KMS-11 (cell line): ENCODE measurements around the gene GPR156.

Experiments
- H2AFZ ChIP-seq: fragments of 200-600 bp; sonication (generic); 2 replicates; pipeline ENCODE4 v1.6.1; 2016; ENCODE audit warnings: antibody characterized with exemption, mixed run types, low read depth
- H3K27ac ChIP-seq: fragments of 200-600 bp; sonication (generic); 2 replicates; pipeline ENCODE4 v1.6.1; 2016; ENCODE audit warnings: mild to moderate bottlenecking, mixed run types
- H3K27me3 ChIP-seq: fragments of 200-600 bp; sonication (generic); 2 replicates; pipeline ENCODE4 v1.6.1; 2017; ENCODE audit warnings: mild to moderate bottlenecking, low read depth, mixed run types, moderate library complexity; ENCODE audit not compliant: insufficient read depth
- H3K36me3 ChIP-seq: fragments of 200-600 bp; sonication (generic); 2 replicates; pipeline ENCODE4 v1.6.1; 2017; ENCODE audit warnings: mild to moderate bottlenecking, mixed run types; ENCODE audit not compliant: insufficient read depth
- H3K4me1 ChIP-seq: fragments of 200-600 bp; sonication (generic); 2 replicates; pipeline ENCODE4 v1.6.1; 2016; ENCODE audit warnings: mild to moderate bottlenecking, low read depth, mixed run types; ENCODE audit not compliant: poor library complexity, severe bottlenecking
- H3K4me2 ChIP-seq: fragments of 200-600 bp; sonication (generic); 2 replicates; pipeline ENCODE4 v1.7.0; 2016; ENCODE audit warnings: mild to moderate bottlenecking, mixed run types
- H3K4me3 ChIP-seq: fragments of 200-600 bp; sonication (generic); IDR thresholded peaks from 2 replicates; pipeline ENCODE4 v1.6.1; 2017; ENCODE audit warnings: low read depth, low read length, mixed read lengths; ENCODE audit not compliant: insufficient read depth
- H3K79me2 ChIP-seq: fragments of 200-600 bp; sonication (generic); 2 replicates; pipeline ENCODE4 v1.6.1; 2016; ENCODE audit warnings: low read depth, mixed run types; ENCODE audit not compliant: insufficient read depth
- H3K9ac ChIP-seq: fragments of 200-600 bp; sonication (generic); 2 replicates; pipeline ENCODE4 v1.6.1; 2016; ENCODE audit warnings: mild to moderate bottlenecking, mixed run types
- H4K20me1 ChIP-seq: fragments of 200-600 bp; sonication (generic); 2 replicates; pipeline ENCODE4 v1.6.1; 2016; ENCODE audit warnings: mild to moderate bottlenecking, mixed run types; ENCODE audit not compliant: insufficient read depth
- CTCF ChIP-seq: fragments of 200-600 bp; sonication (generic); conservative IDR thresholded peaks from 2 replicates; pipeline ENCODE4 v1.6.1; 2017; ENCODE audit warnings: low read depth, mild to moderate bottlenecking, antibody characterized with exemption, low read length, moderate library complexity, mixed read lengths

Gene GPR156

GRCh38 chr3:120147072-120147871 is 137.8 kb downstream of the GPR156 start:
- Histone ChIP-seq H3K4me1 (no peaks in the 10 kb centered on the region), H3K79me2 (no peaks in the 10 kb centered on the region), H3K4me3 (no peak overlapping the region), H4K20me1 (no peaks in the 10 kb centered on the region), H3K27ac (no peak overlapping the region), H3K4me2 (no peak overlapping the region), H2AFZ (no peak overlapping the region), H3K9ac (no peak overlapping the region), H3K36me3 (no peaks in the 10 kb centered on the region), H3K27me3 (no peaks in the 10 kb centered on the region)
- TF ChIP-seq CTCF, result no peak

- H3K36me3 ChIP-seq, result no peaks in the 10 kb centered on the region
- H3K79me2 ChIP-seq, result no peaks in the 10 kb centered on the region
- H3K27me3 ChIP-seq, result no peaks in the 10 kb centered on the region
- H3K4me1 ChIP-seq, result no peaks in the 10 kb centered on the region
- no peak overlapping the region for H3K9ac ChIP-seq
- no peak overlapping the region for H3K4me2 ChIP-seq
- no peak overlapping the region for H3K27ac ChIP-seq
- no peak for TF ChIP-seq CTCF
- H4K20me1 ChIP-seq, result no peaks in the 10 kb centered on the region
- no peak overlapping the region for H3K4me3 ChIP-seq
- H2AFZ ChIP-seq, result no peak overlapping the region
Measured at GRCh38 chr3:120145542-120146285, 139.3 kb downstream of the GPR156 start.

GRCh38 chr3:120144267-120144666 is 140.8 kb downstream of the GPR156 start:
- TF ChIP-seq CTCF, result no peak
- no peaks in the 10 kb centered on the region for H4K20me1 ChIP-seq
- no peak overlapping the region for H3K4me3 ChIP-seq
- H3K4me1 ChIP-seq, result no peaks in the 10 kb centered on the region
- no peak overlapping the region for H3K27ac ChIP-seq
- H2AFZ ChIP-seq, result no peak overlapping the region
- H3K9ac ChIP-seq, result no peak overlapping the region
- no peak overlapping the region for H3K4me2 ChIP-seq
- no peaks in the 10 kb centered on the region for H3K27me3 ChIP-seq
- H3K36me3 ChIP-seq, result no peaks in the 10 kb centered on the region
- H3K79me2 ChIP-seq, result no peaks in the 10 kb centered on the region

- Histone ChIP-seq H3K9ac (no peak overlapping the region), H3K79me2 (no peaks in the 10 kb centered on the region), H2AFZ (no peak overlapping the region), H4K20me1 (no peaks in the 10 kb centered on the region), H3K4me2 (no peak overlapping the region), H3K4me3 (no peak overlapping the region), H3K27ac (no peak overlapping the region), H3K27me3 (no peaks in the 10 kb centered on the region), H3K36me3 (no peaks in the 10 kb centered on the region), H3K4me1 (no peaks in the 10 kb centered on the region)
- no peak for TF ChIP-seq CTCF
Measured at GRCh38 chr3:120143676-120144075, 141.3 kb downstream of the GPR156 start.
